Measurements from ENCODE around the gene RFPL3.
"Not testable (repeated sequence)": the region's sequence is repeated elsewhere in the genome, so short reads cannot be mapped to it uniquely, and the experiment has no call there.

The RFPL3 gene

DNA sequence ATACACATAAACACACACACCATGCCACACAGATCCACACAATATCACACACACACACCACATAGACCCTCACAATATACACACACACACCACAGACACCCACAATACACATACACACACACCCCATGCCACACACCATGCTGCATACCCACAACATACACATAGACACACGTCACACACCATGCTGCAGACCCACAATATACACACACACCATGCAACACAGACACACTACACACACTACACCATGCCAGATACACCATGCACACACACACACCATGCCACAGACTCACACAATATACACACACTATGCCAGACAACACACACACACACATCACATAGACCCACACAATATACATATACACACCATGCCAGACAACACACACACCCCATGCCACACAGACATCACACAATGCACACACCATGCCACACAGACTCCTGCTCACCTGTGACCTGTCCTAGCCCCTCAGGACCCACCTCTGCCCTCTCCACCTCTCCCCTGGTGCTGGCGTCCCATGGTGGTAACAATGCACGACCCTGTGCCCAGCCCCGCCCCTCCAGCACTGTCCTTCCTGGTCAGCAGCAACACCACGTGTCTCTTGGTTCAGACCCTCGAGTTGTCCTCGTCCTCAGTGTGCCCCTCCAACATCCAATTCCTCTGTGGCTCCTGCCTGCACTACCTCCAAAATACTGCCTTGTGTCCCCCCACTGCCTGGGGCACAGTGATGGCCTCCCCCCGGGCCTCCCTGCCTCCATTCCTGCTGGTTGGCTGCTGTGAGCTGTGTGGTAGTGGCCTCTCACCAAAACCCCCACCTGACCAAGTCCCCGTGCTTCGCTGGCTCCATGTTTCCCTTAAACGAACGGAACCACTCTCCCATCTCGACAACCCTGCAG lies 23.7 kb upstream of the RFPL3 start:
- DNase-seq (ENCODE audit: extremely low read depth, low read depth): no peak
- TF ChIP-seq CTCF (IDR thresholded peaks at IDR 0.05; ENCODE audit: low read depth, low read length, missing control alignments): no peak

GRCh38 chr22:32334660-32335365 lies 22.9 kb upstream of the RFPL3 start:
- no peak overlapping the region for H3K4me3 ChIP-seq (replicated peaks; ENCODE audit: low read depth, low read length)
- TF ChIP-seq CTCF (IDR thresholded peaks at IDR 0.05; ENCODE audit: low read depth, low read length, missing control alignments): no peak
- DNase-seq (ENCODE audit: extremely low read depth, low read depth): no peak

More for the DNA sequence above, 23.7 kb upstream of the RFPL3 start:
- no peak overlapping the region for H3K4me3 ChIP-seq (replicated peaks; ENCODE audit: low read depth, low read length)

GRCh38 chr22:32335471-32335870 lies 22.2 kb upstream of the RFPL3 start:
- H3K4me3 ChIP-seq (replicated peaks; ENCODE audit: low read depth, low read length): no peak overlapping the region
- no peak for DNase-seq (ENCODE audit: extremely low read depth, low read depth)
- TF ChIP-seq CTCF (IDR thresholded peaks at IDR 0.05; ENCODE audit: low read depth, low read length, missing control alignments): no peak

GRCh38 chr22:32336121-32336603 lies 21.5 kb upstream of the RFPL3 start:
- no peak overlapping the region for H3K4me3 ChIP-seq (replicated peaks; ENCODE audit: low read depth, low read length)
- no peak for TF ChIP-seq CTCF (IDR thresholded peaks at IDR 0.05; ENCODE audit: low read depth, low read length, missing control alignments)
- no peak for DNase-seq (ENCODE audit: extremely low read depth, low read depth)

DNA sequence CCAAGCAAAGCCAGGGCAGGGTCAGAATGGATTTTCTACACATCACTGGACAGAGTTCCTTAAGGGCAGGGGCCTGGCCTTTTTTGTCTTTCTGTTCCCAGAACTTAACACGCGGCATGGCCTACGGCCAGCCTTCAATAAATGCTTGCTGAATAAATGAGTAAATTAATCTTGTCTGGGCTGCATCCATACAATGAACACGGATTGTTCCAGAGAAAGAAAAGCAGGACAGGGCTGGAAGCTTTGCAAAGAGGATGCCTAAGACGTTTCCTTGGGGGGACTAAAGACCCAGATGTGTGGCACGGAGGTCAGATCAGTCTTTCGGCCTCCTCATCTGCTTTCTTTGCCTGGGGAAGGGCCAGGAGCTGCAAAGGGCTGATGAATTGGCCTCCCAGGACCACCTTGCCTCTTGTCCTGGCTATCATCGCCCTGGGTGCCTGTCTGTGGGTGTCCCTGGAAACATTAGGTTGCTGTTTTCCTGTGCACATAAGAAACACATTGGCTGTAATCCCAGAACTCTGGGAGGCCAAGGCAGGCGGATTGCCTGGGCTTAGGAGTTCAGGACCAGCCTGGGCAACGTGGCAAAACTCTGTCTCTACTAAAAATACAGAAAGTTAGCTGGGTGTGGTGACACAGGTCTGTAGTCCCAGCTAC lies 20.8 kb upstream of the RFPL3 start:
- no peak for DNase-seq (ENCODE audit: extremely low read depth, low read depth)
- no peak for TF ChIP-seq CTCF (IDR thresholded peaks at IDR 0.05; ENCODE audit: low read depth, low read length, missing control alignments)
- H3K4me3 ChIP-seq (replicated peaks; ENCODE audit: low read depth, low read length): no peak overlapping the region

DNA sequence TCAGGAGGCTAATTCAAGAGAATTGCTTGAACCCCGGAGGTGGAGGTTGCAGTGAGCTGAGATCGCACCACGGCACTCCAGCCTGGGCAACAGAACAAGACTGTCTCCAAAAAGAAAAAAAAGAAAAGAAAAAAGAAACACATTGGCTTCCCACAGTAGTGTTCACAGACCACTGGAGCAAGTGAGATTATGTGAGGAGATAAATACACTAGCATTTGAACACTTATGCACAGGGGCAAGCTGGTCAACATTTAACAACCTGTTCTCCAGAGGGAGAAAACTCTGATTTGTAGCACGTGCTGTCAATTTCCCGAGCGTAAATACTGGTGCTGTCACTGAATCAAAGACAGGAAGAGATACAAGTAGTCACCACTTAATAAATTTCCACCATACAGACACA lies 20.2 kb upstream of the RFPL3 start:
- DNase-seq (ENCODE audit: extremely low read depth, low read depth); H3K4me3 ChIP-seq (replicated peaks; ENCODE audit: low read depth, low read length): not testable (repeated sequence)

DNA sequence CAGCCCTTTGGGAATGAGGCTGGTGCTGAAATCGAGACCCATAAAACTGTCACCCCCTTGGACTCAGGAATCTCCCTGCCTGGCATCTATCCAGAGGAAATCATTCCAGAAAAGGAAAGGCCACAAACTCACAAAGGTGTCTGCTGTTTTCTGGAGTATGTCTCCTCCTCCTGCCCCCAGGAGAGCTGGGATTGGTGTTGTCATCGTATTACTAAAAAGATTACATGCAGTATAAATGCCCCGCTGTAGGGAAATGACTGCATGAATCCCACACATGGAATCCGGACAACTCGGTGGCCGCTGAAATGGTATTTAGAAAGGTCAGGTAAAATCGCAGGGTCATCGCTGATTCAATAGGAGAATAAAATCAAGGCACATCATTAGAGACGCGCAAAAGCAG lies 18.9 kb upstream of the RFPL3 start:
- TF ChIP-seq CTCF (IDR thresholded peaks at IDR 0.05; ENCODE audit: low read depth, low read length, missing control alignments): no peak
- no peak for DNase-seq (ENCODE audit: extremely low read depth, low read depth)
- H3K4me3 ChIP-seq (replicated peaks; ENCODE audit: low read depth, low read length): no peak overlapping the region

Data from HFF-Myc (cell line).